Mononuclear cell (primary cell): ENCODE data around the gene SHISA2. TPM values are rescaled to one million over a fixed set of nuclear protein-coding genes. Genes with fewer than 3 reads are reported as not detected.

Source experiments
- H3K27me3 ChIP-seq: 2 replicates; pipeline ENCODE4 v1.6.0; 2011; ENCODE audit warnings: low read length, control low read depth; ENCODE audit not compliant: insufficient read depth
- H3K4me1 ChIP-seq: 2 replicates; pipeline ENCODE4 v1.5.1; 2011; ENCODE audit warnings: mild to moderate bottlenecking, low read length, control low read depth; ENCODE audit not compliant: insufficient read depth
- H3K4me3 ChIP-seq: 2 replicates; pipeline ENCODE4 v1.5.1; 2011; ENCODE audit warnings: mild to moderate bottlenecking, low read length, moderate library complexity
- H3K9me3 ChIP-seq: 2 replicates; pipeline ENCODE4 v1.5.1; 2011; ENCODE audit warnings: low read depth, mild to moderate bottlenecking, control low read depth, low read length
- total RNA-seq: library from RNA; depleted of rRNA; stranded (reverse); fragments of >200 nt; gene quantifications from one replicate; pipeline ENCODE4 v1.2.3, GENCODE V29; 2012

Gene SHISA2
- total RNA-seq, 1 donor, result 0.52 TPM

- Histone ChIP-seq H3K4me1 (no peaks in the 10 kb centered on the region), H3K9me3 (no peaks in the 10 kb centered on the region), H3K4me3 (no peak overlapping the region), H3K27me3 (no peaks in the 10 kb centered on the region)
Observed at GRCh38 chr13:26030331-26030730, 21.5 kb downstream of the SHISA2 start.

- Histone ChIP-seq H3K4me3 (no peak overlapping the region), H3K27me3 (no peaks in the 10 kb centered on the region), H3K9me3 (no peaks in the 10 kb centered on the region), H3K4me1 (no peaks in the 10 kb centered on the region)
Observed at GRCh38 chr13:26029581-26030136, 22.2 kb downstream of the SHISA2 start.

GRCh38 chr13:26026211-26026610 is 25.6 kb downstream of the SHISA2 start:
- Histone ChIP-seq H3K9me3 (no peaks in the 10 kb centered on the region), H3K27me3 (no peaks in the 10 kb centered on the region), H3K4me1 (no peaks in the 10 kb centered on the region), H3K4me3 (no peak overlapping the region)

- H3K27me3 ChIP-seq, result no peaks in the 10 kb centered on the region
Observed at GRCh38 chr13:26025771-26026170, 26.0 kb downstream of the SHISA2 start.

GRCh38 chr13:26025196-26025595 is 26.6 kb downstream of the SHISA2 start:
- H3K4me3 ChIP-seq, result no peak overlapping the region
- no peaks in the 10 kb centered on the region for H3K27me3 ChIP-seq
- H3K9me3 ChIP-seq, result no peaks in the 10 kb centered on the region
- H3K4me1 ChIP-seq, result no peaks in the 10 kb centered on the region

More at GRCh38 chr13:26025771-26026170, 26.0 kb downstream of the SHISA2 start:
- Histone ChIP-seq H3K4me1 (no peaks in the 10 kb centered on the region), H3K4me3 (no peak overlapping the region), H3K9me3 (no peaks in the 10 kb centered on the region)

- H3K27me3 ChIP-seq, result no peaks in the 10 kb centered on the region
- H3K4me1 ChIP-seq, result no peaks in the 10 kb centered on the region
- H3K9me3 ChIP-seq, result no peaks in the 10 kb centered on the region
- no peak overlapping the region for H3K4me3 ChIP-seq
Observed at GRCh38 chr13:26024558-26024957, 27.3 kb downstream of the SHISA2 start.

GRCh38 chr13:26022538-26023292 is 29.1 kb downstream of the SHISA2 start:
- no peaks in the 10 kb centered on the region for H3K9me3 ChIP-seq
- no peak overlapping the region for H3K4me3 ChIP-seq
- H3K27me3 ChIP-seq, result no peaks in the 10 kb centered on the region
- no peaks in the 10 kb centered on the region for H3K4me1 ChIP-seq

GRCh38 chr13:26021956-26022355 is 29.9 kb downstream of the SHISA2 start:
- H3K4me3 ChIP-seq, result no peak overlapping the region
- H3K9me3 ChIP-seq, result no peaks in the 10 kb centered on the region
- no peaks in the 10 kb centered on the region for H3K27me3 ChIP-seq
- H3K4me1 ChIP-seq, result no peaks in the 10 kb centered on the region

- Histone ChIP-seq H3K9me3 (no peaks in the 10 kb centered on the region), H3K4me1 (no peaks in the 10 kb centered on the region), H3K27me3 (no peaks in the 10 kb centered on the region), H3K4me3 (no peak overlapping the region)
Observed at GRCh38 chr13:26021516-26021915, 30.3 kb downstream of the SHISA2 start.

- H3K9me3 ChIP-seq, result no peaks in the 10 kb centered on the region
- no peaks in the 10 kb centered on the region for H3K4me1 ChIP-seq
- no peak overlapping the region for H3K4me3 ChIP-seq
- no peaks in the 10 kb centered on the region for H3K27me3 ChIP-seq
Observed at GRCh38 chr13:26020891-26021290, 30.9 kb downstream of the SHISA2 start.

- no peak overlapping the region for H3K4me3 ChIP-seq
- no peaks in the 10 kb centered on the region for H3K4me1 ChIP-seq
- no peaks in the 10 kb centered on the region for H3K9me3 ChIP-seq
- no peaks in the 10 kb centered on the region for H3K27me3 ChIP-seq
Observed at GRCh38 chr13:26019881-26020870, 31.6 kb downstream of the SHISA2 start.

GRCh38 chr13:26019251-26019650 is 32.6 kb downstream of the SHISA2 start:
- Histone ChIP-seq H3K27me3 (no peaks in the 10 kb centered on the region), H3K4me3 (no peak overlapping the region), H3K4me1 (no peaks in the 10 kb centered on the region), H3K9me3 (no peaks in the 10 kb centered on the region)

- no peaks in the 10 kb centered on the region for H3K4me1 ChIP-seq
- no peaks in the 10 kb centered on the region for H3K9me3 ChIP-seq
- H3K27me3 ChIP-seq, result no peaks in the 10 kb centered on the region
- no peak overlapping the region for H3K4me3 ChIP-seq
Observed at GRCh38 chr13:26017932-26018665, 33.7 kb downstream of the SHISA2 start.

GRCh38 chr13:26017196-26017921 is 34.5 kb downstream of the SHISA2 start:
- H3K9me3 ChIP-seq, result no peaks in the 10 kb centered on the region
- no peaks in the 10 kb centered on the region for H3K27me3 ChIP-seq

More at GRCh38 chr13:26017196-26017921, 34.5 kb downstream of the SHISA2 start:
- Histone ChIP-seq H3K4me1 (no peaks in the 10 kb centered on the region), H3K4me3 (no peak overlapping the region)
